ENCODE data around the gene UPF2. TPM values are rescaled to one million over a fixed set of nuclear protein-coding genes. Genes with fewer than 3 reads are reported as not detected.
"Not testable (repeated sequence)": the region's sequence is repeated elsewhere in the genome, so short reads cannot be mapped to it uniquely, and the experiment has no call there.

The UPF2 gene, protein sequence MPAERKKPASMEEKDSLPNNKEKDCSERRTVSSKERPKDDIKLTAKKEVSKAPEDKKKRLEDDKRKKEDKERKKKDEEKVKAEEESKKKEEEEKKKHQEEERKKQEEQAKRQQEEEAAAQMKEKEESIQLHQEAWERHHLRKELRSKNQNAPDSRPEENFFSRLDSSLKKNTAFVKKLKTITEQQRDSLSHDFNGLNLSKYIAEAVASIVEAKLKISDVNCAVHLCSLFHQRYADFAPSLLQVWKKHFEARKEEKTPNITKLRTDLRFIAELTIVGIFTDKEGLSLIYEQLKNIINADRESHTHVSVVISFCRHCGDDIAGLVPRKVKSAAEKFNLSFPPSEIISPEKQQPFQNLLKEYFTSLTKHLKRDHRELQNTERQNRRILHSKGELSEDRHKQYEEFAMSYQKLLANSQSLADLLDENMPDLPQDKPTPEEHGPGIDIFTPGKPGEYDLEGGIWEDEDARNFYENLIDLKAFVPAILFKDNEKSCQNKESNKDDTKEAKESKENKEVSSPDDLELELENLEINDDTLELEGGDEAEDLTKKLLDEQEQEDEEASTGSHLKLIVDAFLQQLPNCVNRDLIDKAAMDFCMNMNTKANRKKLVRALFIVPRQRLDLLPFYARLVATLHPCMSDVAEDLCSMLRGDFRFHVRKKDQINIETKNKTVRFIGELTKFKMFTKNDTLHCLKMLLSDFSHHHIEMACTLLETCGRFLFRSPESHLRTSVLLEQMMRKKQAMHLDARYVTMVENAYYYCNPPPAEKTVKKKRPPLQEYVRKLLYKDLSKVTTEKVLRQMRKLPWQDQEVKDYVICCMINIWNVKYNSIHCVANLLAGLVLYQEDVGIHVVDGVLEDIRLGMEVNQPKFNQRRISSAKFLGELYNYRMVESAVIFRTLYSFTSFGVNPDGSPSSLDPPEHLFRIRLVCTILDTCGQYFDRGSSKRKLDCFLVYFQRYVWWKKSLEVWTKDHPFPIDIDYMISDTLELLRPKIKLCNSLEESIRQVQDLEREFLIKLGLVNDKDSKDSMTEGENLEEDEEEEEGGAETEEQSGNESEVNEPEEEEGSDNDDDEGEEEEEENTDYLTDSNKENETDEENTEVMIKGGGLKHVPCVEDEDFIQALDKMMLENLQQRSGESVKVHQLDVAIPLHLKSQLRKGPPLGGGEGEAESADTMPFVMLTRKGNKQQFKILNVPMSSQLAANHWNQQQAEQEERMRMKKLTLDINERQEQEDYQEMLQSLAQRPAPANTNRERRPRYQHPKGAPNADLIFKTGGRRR
- 14.1 and 17.0 TPM in 2 replicates for total RNA-seq
- 7.9 TPM for polyA plus RNA-seq (2012)

GRCh38 chr10:12042797-12043651 is at the start of gene UPF2:
UPF2 (minus strand) TSS chr10:12042809; CDS start chr10:12035423, 7,386 bp downstream.
- DNase-seq (ENCODE audit: low read depth): peak; percentile 99

GRCh38 chr10:12091421-12091820 is 48.8 kb upstream of the UPF2 start:
- DNase-seq (ENCODE audit: low read depth): no peak

DNA sequence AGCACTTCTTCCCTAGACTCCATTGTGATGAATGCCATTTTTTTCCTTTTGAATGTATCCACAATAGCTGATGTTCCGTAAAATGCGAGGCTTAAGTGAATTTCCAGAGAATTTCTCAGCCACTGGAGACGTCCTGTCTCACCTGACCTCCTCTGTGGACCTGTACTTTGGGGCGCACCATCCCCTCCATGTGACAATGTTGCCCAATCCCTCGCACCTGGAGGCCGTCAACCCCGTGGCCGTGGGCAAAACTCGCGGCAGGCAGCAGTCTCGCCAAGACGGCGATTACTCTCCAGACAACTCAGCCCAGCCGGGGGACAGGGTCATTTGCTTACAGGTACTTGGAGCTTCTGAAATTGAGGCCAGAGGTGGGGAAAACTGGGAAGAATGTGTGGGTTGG is 46.3 kb upstream of the UPF2 start:
- no peak for DNase-seq (ENCODE audit: low read depth)

GRCh38 chr10:12081879-12082557 is 39.4 kb upstream of the UPF2 start:
- no peak for DNase-seq (ENCODE audit: low read depth)

- no peak for DNase-seq (ENCODE audit: low read depth)
Observed at GRCh38 chr10:12081470-12081869, 38.9 kb upstream of the UPF2 start.

- no peak for DNase-seq (ENCODE audit: low read depth)
Observed at GRCh38 chr10:12077580-12078180, 35.1 kb upstream of the UPF2 start.

GRCh38 chr10:12073526-12073925 is 30.9 kb upstream of the UPF2 start:
- no peak for DNase-seq (ENCODE audit: low read depth)

- not testable (repeated sequence) for DNase-seq (ENCODE audit: low read depth)
Observed at GRCh38 chr10:12071441-12071840, 28.8 kb upstream of the UPF2 start.

DNA sequence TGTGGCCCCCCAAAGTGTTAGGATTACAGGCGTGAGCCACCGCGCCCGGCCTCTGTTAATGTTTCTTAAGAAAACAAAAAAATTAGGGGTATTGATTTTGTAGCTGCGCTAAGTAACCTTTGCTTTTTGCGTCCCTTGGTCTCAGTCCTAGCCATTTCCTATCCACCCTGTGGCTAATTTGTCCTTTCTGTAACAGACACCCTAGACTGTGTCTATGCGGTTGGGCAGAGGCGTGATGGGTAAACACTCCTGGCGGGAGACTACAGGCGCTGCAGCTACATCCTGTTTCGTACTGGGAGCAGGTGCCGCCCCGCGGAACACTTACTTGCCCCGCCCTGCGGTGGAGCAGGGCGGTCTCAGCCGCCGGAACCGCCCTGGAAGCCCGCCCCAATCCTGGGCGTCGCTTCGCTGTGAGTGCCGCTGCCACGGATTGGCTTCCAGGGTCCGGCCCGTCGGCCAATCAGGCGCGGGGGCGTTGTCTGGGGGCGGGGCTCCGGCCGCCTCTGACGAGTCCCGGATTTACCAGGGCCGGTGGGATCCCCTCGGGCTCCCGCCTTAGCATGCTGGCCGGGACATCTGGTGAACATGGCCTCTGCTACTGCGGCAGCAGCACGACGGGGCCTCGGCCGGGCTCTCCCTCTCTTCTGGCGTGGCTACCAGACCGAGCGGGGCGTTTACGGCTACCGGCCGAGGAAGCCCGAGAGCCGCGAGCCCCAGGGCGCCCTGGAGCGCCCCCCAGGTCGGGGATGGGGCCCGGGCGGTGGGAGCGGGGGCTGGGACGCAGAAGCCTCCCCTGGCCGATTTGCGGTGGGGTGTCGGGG is 26.1 kb upstream of the UPF2 start, which contains the start of gene DHTKD1:
Gene DHTKD1 (plus strand): TSS at position 506 of the 821 bp plus-strand sequence. CDS start 80 bp downstream, at position 586.
- DNase-seq (ENCODE audit: low read depth): peak; percentile 98

GRCh38 chr10:12067336-12067735 is 24.7 kb upstream of the UPF2 start:
- DNase-seq (ENCODE audit: low read depth): no peak

- DNase-seq (ENCODE audit: low read depth): no peak
Observed at GRCh38 chr10:12063483-12063818, 20.8 kb upstream of the UPF2 start.

DNA sequence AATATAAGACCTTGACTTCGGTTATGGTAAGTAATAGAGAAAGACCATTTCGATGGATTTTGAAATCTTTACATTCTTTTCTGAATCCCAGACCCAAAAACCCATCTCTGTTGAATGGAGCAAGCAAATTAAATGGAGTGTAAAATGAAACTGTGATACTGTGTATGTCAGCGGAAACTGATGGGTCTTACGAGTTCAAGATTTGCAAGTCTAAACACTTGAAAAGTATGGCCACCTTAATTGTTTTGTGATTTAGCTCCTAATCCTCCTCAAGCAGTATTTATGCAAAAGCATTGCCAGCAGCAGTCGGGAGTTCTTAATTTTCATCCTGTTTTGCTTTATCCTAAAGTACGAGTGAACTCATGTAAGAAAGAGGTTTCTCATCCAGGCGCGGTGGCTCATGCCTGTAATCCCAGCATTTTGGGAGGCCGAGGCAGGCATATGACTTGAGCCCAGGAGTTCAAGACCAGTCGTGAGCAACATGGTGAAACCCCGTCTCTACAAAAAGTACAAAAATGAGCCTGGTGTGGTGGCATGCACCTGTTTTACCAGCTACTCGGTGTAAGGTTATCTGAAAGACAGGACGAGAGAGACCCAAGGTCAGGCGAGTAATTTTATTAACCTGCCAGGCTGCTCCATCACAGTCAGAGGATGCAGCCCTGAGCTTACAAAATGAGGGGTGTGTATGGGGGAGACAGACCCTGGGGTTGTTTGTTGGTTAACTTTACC is 20.3 kb upstream of the UPF2 start:
- no peak for DNase-seq (ENCODE audit: low read depth)

DNA sequence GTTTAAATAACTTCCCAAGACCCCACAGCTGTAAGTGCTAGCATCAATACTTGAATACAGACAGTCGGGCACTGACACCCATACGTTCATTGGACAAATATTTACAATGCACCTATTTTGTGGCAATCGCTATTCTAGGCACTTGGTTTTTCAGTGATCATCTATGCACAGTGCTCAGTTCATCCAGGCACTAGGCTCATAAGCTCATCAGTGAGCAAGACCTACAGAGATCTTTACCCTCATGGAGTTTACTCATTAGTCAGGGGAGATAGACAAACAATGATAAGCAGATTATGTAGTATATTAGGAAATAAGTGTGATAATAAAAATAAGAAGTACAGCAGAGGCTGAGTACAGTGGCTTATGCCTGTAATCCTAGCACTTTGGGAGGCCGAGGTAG is 18.5 kb upstream of the UPF2 start:
- DNase-seq (ENCODE audit: low read depth): no peak

DNA sequence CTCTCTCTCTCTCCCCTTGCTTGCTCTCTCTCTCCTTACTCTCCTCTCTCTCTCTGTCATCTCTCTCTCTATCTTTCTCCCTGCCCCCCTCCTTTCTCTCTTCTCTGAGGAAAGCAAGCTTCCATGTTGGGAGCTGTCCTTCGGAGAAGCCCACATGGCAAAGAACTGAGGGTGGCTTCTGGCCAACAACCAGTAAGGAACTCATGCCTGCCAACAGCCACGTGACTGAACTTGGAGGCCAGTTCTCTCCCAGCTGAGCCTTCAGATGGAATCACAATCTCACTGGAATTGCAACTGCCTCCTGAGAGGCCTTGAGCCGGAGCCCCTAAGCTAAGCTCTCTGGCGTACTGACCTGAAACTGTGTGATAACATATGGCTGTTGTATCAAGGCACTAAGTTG is 14.1 kb upstream of the UPF2 start:
- DNase-seq (ENCODE audit: low read depth): no peak

DNA sequence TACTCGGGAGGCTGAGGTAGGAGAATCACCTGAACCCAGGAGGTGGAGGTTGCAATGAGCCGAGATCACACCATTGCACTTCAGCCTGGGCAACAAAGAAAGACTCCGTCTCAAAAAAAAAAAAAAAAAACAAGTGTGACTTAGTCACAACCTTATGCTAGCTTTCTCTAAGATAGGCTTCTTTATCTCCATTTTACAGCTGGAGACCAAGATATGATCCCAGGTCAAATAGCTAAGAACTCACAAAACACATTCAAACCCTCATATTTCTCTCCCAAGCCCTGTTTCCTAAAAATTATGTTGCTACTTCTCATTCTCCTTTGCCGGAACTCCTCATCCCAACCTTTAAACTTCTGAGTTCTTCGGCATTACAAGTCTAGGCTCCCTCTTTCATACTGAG is 13.1 kb upstream of the UPF2 start:
- DNase-seq (ENCODE audit: low read depth): no peak

DNA sequence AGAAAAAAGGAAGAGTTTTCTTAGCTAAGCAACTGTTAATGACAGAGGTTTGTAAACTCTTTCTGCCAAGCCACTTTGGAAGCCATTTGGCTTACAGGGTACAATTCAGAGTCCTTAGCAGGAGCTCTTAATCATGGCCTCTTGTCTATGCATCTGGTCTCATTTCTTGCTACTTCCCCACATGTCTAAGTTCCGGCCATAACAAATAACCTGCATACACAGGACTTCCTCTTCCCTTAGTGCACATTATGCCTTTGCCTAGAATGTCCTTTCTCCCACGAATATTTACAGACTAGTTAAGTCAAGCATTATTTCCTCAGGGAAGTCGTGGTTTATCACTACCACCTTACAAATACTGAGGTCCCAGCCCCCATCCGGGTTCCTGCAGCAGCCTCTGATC is 8.6 kb upstream of the UPF2 start:
- DNase-seq (ENCODE audit: low read depth): no peak

GRCh38 chr10:12050528-12050927 is 7.9 kb upstream of the UPF2 start:
- DNase-seq (ENCODE audit: low read depth): no peak

DNA sequence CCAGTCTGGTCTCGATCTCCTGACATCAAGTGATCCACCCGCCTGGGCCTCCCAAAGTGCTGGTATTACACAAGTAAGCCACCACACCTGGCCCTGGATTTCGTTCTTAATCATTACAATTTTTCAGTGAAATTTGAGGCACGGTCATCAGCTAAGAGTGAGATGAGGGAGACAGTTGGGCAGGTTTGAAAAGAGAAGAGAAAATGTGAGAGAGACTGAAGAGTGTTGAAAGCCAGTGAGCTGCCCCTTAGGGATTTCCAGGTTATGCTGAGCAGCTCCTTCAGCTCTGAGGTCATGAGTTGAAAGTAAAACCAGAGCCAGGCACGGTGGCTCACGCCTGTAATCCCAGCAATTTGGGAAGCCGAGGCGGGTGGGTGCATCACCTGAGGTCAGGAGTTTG is 5.9 kb upstream of the UPF2 start:
- no peak for DNase-seq (ENCODE audit: low read depth)

Measured in myocyte (in vitro differentiated cells).